K562 (cell line): Measurements from ENCODE around the gene AHCY. TPM values are rescaled to one million over a fixed set of nuclear protein-coding genes. Genes with fewer than 3 reads are reported as not detected.
"Not testable (repeated sequence)": the region's sequence is repeated elsewhere in the genome, so short reads cannot be mapped to it uniquely, and the experiment has no call there.

Experiments used
- ATAC-seq: fragments of 200-7000 bp; cut with Tn5 transposase; 3 replicates; pipeline ENCODE4 v1.9.1; 2020; ENCODE audit warnings: moderate library complexity
- BruUV-seq: library from RNA; stranded (reverse); fragments of 400-500 nt; replicated peaks from 2 replicates; lab custom pipeline; 2021; lab: Mats Ljungman, UMichigan
- CTCF ChIA-PET: fragments of 300-600 bp; formaldehyde crosslinking; extraction: SDS; loops from one replicate; lab custom pipeline; 2021; ENCODE audit warnings: low intra/inter-chr PET ratio; lab: Yijun Ruan, JAX
- POLR2A ChIA-PET: fragments of 300-600, 350-650 bp; sonication (Branson Sonifier 250); formaldehyde crosslinking; extraction: SDS; loops from one replicate; lab custom pipeline; 2021; ENCODE audit warnings: antibody characterized with exemption, inconsistent platforms; lab: Yijun Ruan, JAX
- DNase-seq, 4 experiments: peaks; one replicate each; pipeline versions ENCODE4 v3.0.0 to v3.0.0-alpha.2; 2011 to 2018; ENCODE audit warnings: low spot score in 3 of 4, mixed read lengths in 3 of 4; ENCODE audit errors: extremely low read depth in 1 of 4
- FAIRE-seq: peaks from 2 replicates; lab custom pipeline; 2011; peaks lifted over from hg19 to GRCh38; lab: Jason Lieb, UNC
- H2AFZ ChIP-seq: 2 replicates; pipeline ENCODE4 v1.6.0; 2011; ENCODE audit warnings: low read depth, low read length, control low read depth, inconsistent platforms
- H3K27ac ChIP-seq: fragments of 200-600 bp; 3 replicates; pipeline ENCODE4 v1.8.0; 2011; ENCODE audit warnings: low read depth, mild to moderate bottlenecking, control low read depth, inconsistent platforms, low read length, moderate library complexity, mixed read lengths; ENCODE audit errors: extremely low read depth
- H3K27me3 ChIP-seq, 2 experiments: fragments of 300-600 bp in 1 of 2; 2 replicates in 1 of 2; 3 replicates in 1 of 2; pipeline versions ENCODE4 v1.6.0 to v1.8.0; 2011; ENCODE audit warnings: inconsistent platforms in 2 of 2, low read length in 2 of 2, mild to moderate bottlenecking in 1 of 2, mixed read lengths in 1 of 2, moderate library complexity in 1 of 2; ENCODE audit not compliant: control insufficient read depth in 2 of 2, insufficient read depth in 2 of 2
- H3K36me3 ChIP-seq: fragments of 300-600 bp; 3 replicates; pipeline ENCODE4 v1.8.0; 2011; ENCODE audit warnings: mild to moderate bottlenecking, low read length, inconsistent platforms; ENCODE audit not compliant: control insufficient read depth, insufficient read depth
- H3K4me1 ChIP-seq, 2 experiments: fragments of 200-600 bp in 1 of 2; replicated peaks in 1 of 2; 2 replicates in 1 of 2; 3 replicates in 1 of 2; pipeline versions ENCODE4 v1.5.1 to v1.8.0; 2011; ENCODE audit warnings: inconsistent platforms in 2 of 2, low read length in 2 of 2, mild to moderate bottlenecking in 1 of 2, mixed read lengths in 1 of 2, moderate library complexity in 1 of 2; ENCODE audit not compliant: control insufficient read depth in 2 of 2, insufficient read depth in 2 of 2
- H3K4me2 ChIP-seq: 2 replicates; pipeline ENCODE4 v1.6.1; 2011; ENCODE audit warnings: low read length, control low read depth, inconsistent platforms, mixed read lengths; ENCODE audit not compliant: insufficient read depth
- H3K4me3 ChIP-seq: fragments of 200-600 bp; sonication (generic), shearing (Covaris generic); 2 replicates; pipeline ENCODE4 v1.5.1; 2016; ENCODE audit warnings: control low read depth, inconsistent platforms
- H3K79me2 ChIP-seq: fragments of 200-600 bp; 3 replicates; pipeline ENCODE4 v1.8.0; 2011; ENCODE audit warnings: low read length, inconsistent platforms; ENCODE audit not compliant: control insufficient read depth, insufficient read depth
- H3K9ac ChIP-seq, 2 experiments: 2 replicates each; pipeline versions ENCODE4 v1.6.0 to v1.6.1; 2011; ENCODE audit warnings: low read depth in 2 of 2, low read length in 2 of 2, control low read depth in 1 of 2, inconsistent platforms in 1 of 2, mild to moderate bottlenecking in 1 of 2, mixed read lengths in 1 of 2; ENCODE audit not compliant: insufficient read depth in 1 of 2
- H3K9me1 ChIP-seq: one replicate; pipeline ENCODE4 v1.6.0; 2011; ENCODE audit warnings: inconsistent platforms, mild to moderate bottlenecking, low read length, moderate library complexity; ENCODE audit not compliant: control insufficient read depth, insufficient read depth
- H3K9me3 ChIP-seq: replicated peaks from 2 replicates; pipeline ENCODE4 v1.5.1; 2011; ENCODE audit warnings: low read depth, low read length, inconsistent platforms; ENCODE audit not compliant: control insufficient read depth, insufficient read depth
- H4K20me1 ChIP-seq: replicated peaks from 2 replicates; pipeline ENCODE4 v1.6.1; 2011; ENCODE audit warnings: low read length, inconsistent platforms, mixed read lengths; ENCODE audit not compliant: control insufficient read depth, insufficient read depth
- ATF1 ChIP-seq, 2 experiments: fragments of 450-650 bp in 1 of 2; IDR thresholded peaks; 2 replicates each; pipeline ENCODE4 v1.6.1; 2016; ENCODE audit warnings: missing compliant biosample characterization in 1 of 2, missing genetic modification characterization in 1 of 2
- L3MBTL2 ChIP-seq: fragments of 450-650 bp; IDR thresholded peaks from 2 replicates; pipeline ENCODE4 v1.6.1; 2016; ENCODE audit warnings: mild to moderate bottlenecking, moderate library complexity
- RAD21 ChIP-seq, 2 experiments: fragments of 250-450 bp in 1 of 2; fragments of 450-650 bp in 1 of 2; sonication (Bioruptor Pico) in 1 of 2; formaldehyde crosslinking in 1 of 2; IDR thresholded peaks in 1 of 2; conservative IDR thresholded peaks in 1 of 2; 2 replicates each; pipeline versions ENCODE4 v1.4.0 to v1.8.0; 2020 to 2022; ENCODE audit warnings: mild to moderate bottlenecking in 2 of 2, moderate library complexity in 1 of 2
- RB1 ChIP-seq: fragments of 450-650 bp; IDR thresholded peaks from 2 replicates; pipeline ENCODE4 v1.6.1; 2017; ENCODE audit warnings: low read depth, mild to moderate bottlenecking
- WGBS: fragments of 100-300 bp; shearing (Covaris generic); methylation state at CpG from one replicate; pipeline ENCODE4 v1.1.6; 2016; ENCODE audit warnings: low coverage, mixed read lengths; ENCODE audit not compliant: insufficient coverage; ENCODE audit errors: missing lambda C conversion rate; 5-methylcytosine and 5-hydroxymethylcytosine counted together
- in situ Hi-C: fragments of 300-500 bp; cut with MboI; formaldehyde crosslinking; loops from 4 replicates; pipeline ENCODE4 v1.15.0; 2018; ENCODE audit warnings: inconsistent platforms, mixed read lengths
- intact Hi-C: fragments of 100-400 bp; cut with micrococcal nuclease; formaldehyde crosslinking; loops from 2 replicates; pipeline ENCODE4 v1.14.2; 2022
- polyA plus RNA-seq, 8 experiments: library from polyadenylated mRNA; depleted of rRNA in 4 of 8; stranded (reverse) in 5 of 8; unstranded in 3 of 8; fragments of >200 nt; fragmentation: Nextera tagmentation in 2 of 8; fragmentation: Illumina TruSeq in 1 of 8; extraction: Ambion mirVana in 2 of 8; extraction: Trizol in 1 of 8; gene quantifications; 2 replicates each; pipeline versions ENCODE4 v1.2.1 to v1.2.3, GENCODE V29; 2011 to 2014; ENCODE audit warnings: inconsistent platforms in 1 of 8, missing spikeins in 1 of 8
- total RNA-seq, 7 experiments: library from RNA; depleted of rRNA in 6 of 7; stranded (reverse); fragments of >200 nt in 6 of 7; fragmentation: Illumina TruSeq in 2 of 7; extraction: Trizol in 2 of 7; gene quantifications; 2 replicates each; pipeline versions ENCODE4 v1.2.1 to v1.2.3, GENCODE V29; 2011 to 2021; ENCODE audit warnings: low replicate concordance in 1 of 7
- TF ChIP-seq, protein P1 (sequence below), 2 experiments: fragments of 450-650 bp; formaldehyde crosslinking in 1 of 2; IDR thresholded peaks; 2 replicates each; pipeline versions ENCODE4 v1.4.0 to v1.6.1; 2014 to 2020; ENCODE audit warnings: mild to moderate bottlenecking in 2 of 2, borderline replicate concordance in 1 of 2, low read depth in 1 of 2
- TF ChIP-seq, protein P2 (sequence below), 3 experiments: IDR thresholded peaks in 2 of 3; conservative IDR thresholded peaks in 1 of 3; 2 replicates each; pipeline ENCODE4 v1.5.1; 2011 to 2012; ENCODE audit warnings: low read length in 3 of 3, mild to moderate bottlenecking in 3 of 3, control low read depth in 2 of 3, improper control_type of control experiment in 1 of 3, inconsistent platforms in 1 of 3, low read depth in 1 of 3, mixed read lengths in 1 of 3, moderate library complexity in 1 of 3; ENCODE audit not compliant: insufficient read depth in 2 of 3

Gene AHCY
- total and polyA plus RNA-seq, 9 of the 15 experiments (the other 6 are each of a cell fraction or from before 2014, with no cell fraction given), result 82.5 to 269 (median 190) TPM

DNA sequence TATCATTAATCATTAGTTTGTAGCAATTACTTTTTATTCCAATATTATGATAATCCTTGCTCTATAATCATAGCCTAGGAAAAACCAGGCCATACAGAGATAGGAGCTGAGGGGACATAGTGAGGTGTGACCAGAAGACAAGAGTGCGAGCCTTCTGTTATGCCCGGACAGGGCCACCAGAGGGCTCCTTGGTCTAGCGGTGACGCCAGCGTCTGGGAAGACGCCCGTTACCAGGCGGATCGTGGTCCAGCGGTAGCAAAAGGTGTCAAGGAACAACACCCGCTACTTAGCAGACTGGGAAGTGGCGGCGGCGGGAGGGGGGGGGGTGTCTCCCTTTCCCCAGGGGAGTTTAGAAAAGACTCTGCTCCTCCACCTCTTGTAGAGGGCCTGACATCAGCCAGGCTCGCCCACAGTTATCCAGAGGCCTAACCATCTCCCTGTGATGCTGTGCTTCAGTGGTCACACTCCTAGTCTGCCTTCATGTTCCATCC is 4.8 kb downstream of the AHCY start:
- H2AFZ ChIP-seq; ATAC-seq; H3K9me1 ChIP-seq; BruUV-seq; POLR2A ChIA-PET; intact Hi-C loops; in situ Hi-C loops; H4K20me1 ChIP-seq; H3K27me3 ChIP-seq; H3K9ac ChIP-seq; FAIRE-seq; H3K4me2 ChIP-seq; TF ChIP-seq ATF1 (CRISPR knock-in tag; IDR thresholded peaks at IDR 0.05): not testable (repeated sequence)
- CTCF ChIA-PET, result interaction anchor here (0.6 kb wide), 1 partner anchor 179 kb away, joined by 3 read pairs; no protein-coding TSS in a partner anchor
- 31% methylated on average over 5 of the region's 15 CpGs for WGBS
- Histone ChIP-seq H3K4me1 (peaks cover 22 to 33% of the 10 kb centered on the region in 2 experiments), H3K79me2 (peaks cover 82% of the 10 kb centered on the region)
- TF ChIP-seq, protein P1, sequence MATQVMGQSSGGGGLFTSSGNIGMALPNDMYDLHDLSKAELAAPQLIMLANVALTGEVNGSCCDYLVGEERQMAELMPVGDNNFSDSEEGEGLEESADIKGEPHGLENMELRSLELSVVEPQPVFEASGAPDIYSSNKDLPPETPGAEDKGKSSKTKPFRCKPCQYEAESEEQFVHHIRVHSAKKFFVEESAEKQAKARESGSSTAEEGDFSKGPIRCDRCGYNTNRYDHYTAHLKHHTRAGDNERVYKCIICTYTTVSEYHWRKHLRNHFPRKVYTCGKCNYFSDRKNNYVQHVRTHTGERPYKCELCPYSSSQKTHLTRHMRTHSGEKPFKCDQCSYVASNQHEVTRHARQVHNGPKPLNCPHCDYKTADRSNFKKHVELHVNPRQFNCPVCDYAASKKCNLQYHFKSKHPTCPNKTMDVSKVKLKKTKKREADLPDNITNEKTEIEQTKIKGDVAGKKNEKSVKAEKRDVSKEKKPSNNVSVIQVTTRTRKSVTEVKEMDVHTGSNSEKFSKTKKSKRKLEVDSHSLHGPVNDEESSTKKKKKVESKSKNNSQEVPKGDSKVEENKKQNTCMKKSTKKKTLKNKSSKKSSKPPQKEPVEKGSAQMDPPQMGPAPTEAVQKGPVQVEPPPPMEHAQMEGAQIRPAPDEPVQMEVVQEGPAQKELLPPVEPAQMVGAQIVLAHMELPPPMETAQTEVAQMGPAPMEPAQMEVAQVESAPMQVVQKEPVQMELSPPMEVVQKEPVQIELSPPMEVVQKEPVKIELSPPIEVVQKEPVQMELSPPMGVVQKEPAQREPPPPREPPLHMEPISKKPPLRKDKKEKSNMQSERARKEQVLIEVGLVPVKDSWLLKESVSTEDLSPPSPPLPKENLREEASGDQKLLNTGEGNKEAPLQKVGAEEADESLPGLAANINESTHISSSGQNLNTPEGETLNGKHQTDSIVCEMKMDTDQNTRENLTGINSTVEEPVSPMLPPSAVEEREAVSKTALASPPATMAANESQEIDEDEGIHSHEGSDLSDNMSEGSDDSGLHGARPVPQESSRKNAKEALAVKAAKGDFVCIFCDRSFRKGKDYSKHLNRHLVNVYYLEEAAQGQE (IDR thresholded peaks at IDR 0.05; ENCODE audit: borderline replicate concordance), result peak; percentile 19; the same call in 1 of the 2 replicates
- TF ChIP-seq, protein P1 (CRISPR knock-in tag; IDR thresholded peaks at IDR 0.05; ENCODE audit: low read depth), result not testable (repeated sequence)
- TF ChIP-seq RB1, result peak; percentile 30; the same call in 1 of the 2 replicates
- 0 out of 2 replicates have a peak, but pooled peaks have one; percentile 14 for TF ChIP-seq L3MBTL2
- 0 out of 2 replicates have a peak, but pooled peaks have one; percentile 37 for TF ChIP-seq ATF1 (tag; IDR thresholded peaks at IDR 0.05)
- TF ChIP-seq RAD21 (CRISPR knock-in tag; conservative IDR thresholded peaks at IDR 0.05 in 1 of 2, IDR thresholded peaks at IDR 0.05 in 1 of 2), result peak; percentile 32 to 53; a peak in 3 of 4 replicates
- TF ChIP-seq, protein P2, sequence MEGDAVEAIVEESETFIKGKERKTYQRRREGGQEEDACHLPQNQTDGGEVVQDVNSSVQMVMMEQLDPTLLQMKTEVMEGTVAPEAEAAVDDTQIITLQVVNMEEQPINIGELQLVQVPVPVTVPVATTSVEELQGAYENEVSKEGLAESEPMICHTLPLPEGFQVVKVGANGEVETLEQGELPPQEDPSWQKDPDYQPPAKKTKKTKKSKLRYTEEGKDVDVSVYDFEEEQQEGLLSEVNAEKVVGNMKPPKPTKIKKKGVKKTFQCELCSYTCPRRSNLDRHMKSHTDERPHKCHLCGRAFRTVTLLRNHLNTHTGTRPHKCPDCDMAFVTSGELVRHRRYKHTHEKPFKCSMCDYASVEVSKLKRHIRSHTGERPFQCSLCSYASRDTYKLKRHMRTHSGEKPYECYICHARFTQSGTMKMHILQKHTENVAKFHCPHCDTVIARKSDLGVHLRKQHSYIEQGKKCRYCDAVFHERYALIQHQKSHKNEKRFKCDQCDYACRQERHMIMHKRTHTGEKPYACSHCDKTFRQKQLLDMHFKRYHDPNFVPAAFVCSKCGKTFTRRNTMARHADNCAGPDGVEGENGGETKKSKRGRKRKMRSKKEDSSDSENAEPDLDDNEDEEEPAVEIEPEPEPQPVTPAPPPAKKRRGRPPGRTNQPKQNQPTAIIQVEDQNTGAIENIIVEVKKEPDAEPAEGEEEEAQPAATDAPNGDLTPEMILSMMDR (IDR thresholded peaks at IDR 0.05 in 2 of 3, conservative IDR thresholded peaks at IDR 0.05 in 1 of 3; ENCODE audit: insufficient read depth in 2 of 3, low read depth in 1 of 3, low read length in 3 of 3), result 0 out of 6 replicates have a peak, but pooled peaks of 1 of the 3 experiments have one; percentile 24
- TF ChIP-seq, all 486 proteins: peak for 6; not testable (repeated sequence) for 480
- H3K9me3 ChIP-seq, DNase-seq, H3K4me3 ChIP-seq, H3K27ac ChIP-seq: not testable (repeated sequence)
- peaks cover 71% of the 10 kb centered on the region; the same call in 2 of the 3 replicates for H3K36me3 ChIP-seq
